Cortex of kidney (tissue), 1 donor: ENCODE data around the gene TFAP2A.

Experiments used
- DNase-seq: peaks from one replicate; lab custom pipeline; 2025; lab: John Stamatoyannopoulos, UW

TFAP2A gene

GRCh38 chr6:10382728-10383330, 32.0 kb downstream of the TFAP2A start:
- DNase-seq: no peak

- DNase-seq: no peak
Measured at GRCh38 chr6:10382322-10382721, 32.6 kb downstream of the TFAP2A start.

GRCh38 chr6:10381830-10382208, 33.1 kb downstream of the TFAP2A start:
- no peak for DNase-seq

GRCh38 chr6:10381133-10381829, 33.6 kb downstream of the TFAP2A start:
- no peak for DNase-seq

- DNase-seq: no peak
Measured at GRCh38 chr6:10375391-10375969, 39.4 kb downstream of the TFAP2A start.

GRCh38 chr6:10373642-10374359, 41.1 kb downstream of the TFAP2A start:
- no peak for DNase-seq

GRCh38 chr6:10369896-10370295, 45.0 kb downstream of the TFAP2A start:
- no peak for DNase-seq

- DNase-seq: no peak
Measured at GRCh38 chr6:10368861-10369260, 46.0 kb downstream of the TFAP2A start.

GRCh38 chr6:10363911-10364310, 51.0 kb downstream of the TFAP2A start:
- no peak for DNase-seq

- no peak for DNase-seq
Measured at GRCh38 chr6:10362300-10362699, 52.6 kb downstream of the TFAP2A start.

GRCh38 chr6:10361428-10361827, 53.4 kb downstream of the TFAP2A start:
- no peak for DNase-seq

GRCh38 chr6:10359581-10359980, 55.3 kb downstream of the TFAP2A start:
- DNase-seq: no peak

GRCh38 chr6:10355115-10355702, 59.7 kb downstream of the TFAP2A start:
- no peak for DNase-seq

- DNase-seq: no peak
Measured at GRCh38 chr6:10351791-10352190, 63.1 kb downstream of the TFAP2A start.

GRCh38 chr6:10350720-10351119, 64.2 kb downstream of the TFAP2A start:
- no peak for DNase-seq

GRCh38 chr6:10347561-10348327, 67.1 kb downstream of the TFAP2A start:
- no peak for DNase-seq
